Chondrocyte (in vitro differentiated cells): ENCODE results near the gene INPP5F. TPM values are rescaled to one million over a fixed set of nuclear protein-coding genes. Genes with fewer than 3 reads are reported as not detected.

Experiments
- DNase-seq: peaks from one replicate; pipeline ENCODE4 v3.0.0; 2021; ENCODE audit warnings: mixed read lengths, low spot score
- H3K27ac Mint-ChIP-seq: one replicate; pipeline ENCODE4 v1.8.0; 2021; ENCODE audit warnings: mild to moderate bottlenecking, moderate library complexity, mixed read lengths; ENCODE audit not compliant: unreplicated experiment
- H3K27me3 Mint-ChIP-seq: 2 replicates; pipeline ENCODE4 v1.8.0; 2021; ENCODE audit warnings: low read depth, mixed read lengths
- H3K36me3 Mint-ChIP-seq: 2 replicates; pipeline ENCODE4 v1.8.0; 2021; ENCODE audit warnings: low read depth, mixed read lengths
- H3K4me1 Mint-ChIP-seq: 2 replicates; pipeline ENCODE4 v1.8.0; 2021; ENCODE audit warnings: low read depth, mild to moderate bottlenecking, mixed read lengths
- H3K4me3 Mint-ChIP-seq: one replicate; pipeline ENCODE4 v1.8.0; 2021; ENCODE audit warnings: mild to moderate bottlenecking, moderate library complexity, mixed read lengths; ENCODE audit not compliant: unreplicated experiment
- H3K9me3 Mint-ChIP-seq: 2 replicates; pipeline ENCODE4 v1.8.0; 2021; ENCODE audit warnings: low read depth, mixed read lengths
- CTCF ChIP-seq: fragments of 200-600 bp; sonication (generic); IDR thresholded peaks from 2 replicates; pipeline ENCODE4 v1.5.0; 2021; ENCODE audit warnings: antibody characterized with exemption, mild to moderate bottlenecking, moderate library complexity
- total RNA-seq: library from RNA; stranded (reverse); gene quantifications from 3 replicates; pipeline ENCODE4 v1.2.1, GENCODE V29; 2021

INPP5F gene
- total RNA-seq, 1 donor from 2014 or later: 56.4 TPM

- peaks cover 21% of the 10 kb centered on the region for H3K4me1 Mint-ChIP-seq
- no peak for DNase-seq
- H3K36me3 Mint-ChIP-seq: no peaks in the 10 kb centered on the region
- no peak overlapping the region for H3K4me3 Mint-ChIP-seq
- H3K27me3 Mint-ChIP-seq: no peaks in the 10 kb centered on the region
- no peak overlapping the region for H3K27ac Mint-ChIP-seq
- TF ChIP-seq CTCF: no peak
- H3K9me3 Mint-ChIP-seq: no peaks in the 10 kb centered on the region
Observed at GRCh38 chr10:119749455-119749854, 23.6 kb downstream of the INPP5F start.

GRCh38 chr10:119750391-119751230 is 24.8 kb downstream of the INPP5F start:
- peak; percentile 96 for TF ChIP-seq CTCF
- Mint-ChIP-seq H3K36me3 (no peaks in the 10 kb centered on the region), H3K4me1 (peaks cover 32% of the 10 kb centered on the region), H3K9me3 (no peaks in the 10 kb centered on the region), H3K27me3 (no peaks in the 10 kb centered on the region), H3K27ac (no peak overlapping the region), H3K4me3 (no peak overlapping the region)
- no peak for DNase-seq

- no peaks in the 10 kb centered on the region for H3K9me3 Mint-ChIP-seq
- H3K27me3 Mint-ChIP-seq: no peaks in the 10 kb centered on the region
- H3K4me3 Mint-ChIP-seq: no peak overlapping the region
- H3K27ac Mint-ChIP-seq: peak overlapping the region; percentile 23
- no peak for TF ChIP-seq CTCF
- DNase-seq: no peak
- no peaks in the 10 kb centered on the region for H3K36me3 Mint-ChIP-seq
- peaks cover 45% of the 10 kb centered on the region for H3K4me1 Mint-ChIP-seq
Observed at GRCh38 chr10:119753309-119753708, 27.5 kb downstream of the INPP5F start.

DNA sequence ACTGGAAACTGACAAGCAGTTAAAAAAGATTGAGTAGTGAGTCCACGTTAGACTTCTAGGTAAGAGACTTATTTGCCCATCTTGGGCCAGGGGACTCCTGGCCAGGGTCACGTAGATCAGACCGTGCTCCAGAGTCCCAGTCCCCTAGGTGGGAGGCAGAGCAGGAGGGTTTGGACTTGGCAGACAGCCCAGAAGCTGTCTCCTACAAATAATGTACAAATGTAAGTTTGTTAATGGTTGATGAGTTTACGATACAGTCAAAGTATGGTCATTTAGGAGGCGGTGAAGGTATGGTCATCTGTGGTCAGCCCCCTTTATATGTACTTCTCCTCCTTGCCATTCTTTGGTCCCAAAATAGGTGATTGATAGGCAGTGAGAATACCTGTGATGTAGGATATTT is 28.2 kb downstream of the INPP5F start:
- Mint-ChIP-seq H3K9me3 (no peaks in the 10 kb centered on the region), H3K36me3 (no peaks in the 10 kb centered on the region), H3K27ac (peak overlapping the region; percentile 92), H3K4me3 (no peak overlapping the region), H3K27me3 (no peaks in the 10 kb centered on the region), H3K4me1 (peaks cover 53% of the 10 kb centered on the region)
- DNase-seq: no peak
- no peak for TF ChIP-seq CTCF

GRCh38 chr10:119754936-119755335 is 29.1 kb downstream of the INPP5F start:
- Mint-ChIP-seq H3K4me1 (peaks cover 62% of the 10 kb centered on the region), H3K4me3 (no peak overlapping the region), H3K27me3 (no peaks in the 10 kb centered on the region), H3K9me3 (no peaks in the 10 kb centered on the region), H3K36me3 (no peaks in the 10 kb centered on the region), H3K27ac (peak overlapping the region; percentile 92)
- TF ChIP-seq CTCF: peak; percentile 28
- no peak for DNase-seq
